ENCODE measurements around the gene TRPM6. TPM values are rescaled to one million over a fixed set of nuclear protein-coding genes. Genes with fewer than 3 reads are reported as not detected.
"Not testable (repeated sequence)": the region's sequence is repeated elsewhere in the genome, so short reads cannot be mapped to it uniquely, and the experiment has no call there.

The TRPM6 gene
- total RNA-seq, 4 donors from 2014 or later, result 0.76 to 2.9 (median 2.3) TPM; not detected in 1

DNA sequence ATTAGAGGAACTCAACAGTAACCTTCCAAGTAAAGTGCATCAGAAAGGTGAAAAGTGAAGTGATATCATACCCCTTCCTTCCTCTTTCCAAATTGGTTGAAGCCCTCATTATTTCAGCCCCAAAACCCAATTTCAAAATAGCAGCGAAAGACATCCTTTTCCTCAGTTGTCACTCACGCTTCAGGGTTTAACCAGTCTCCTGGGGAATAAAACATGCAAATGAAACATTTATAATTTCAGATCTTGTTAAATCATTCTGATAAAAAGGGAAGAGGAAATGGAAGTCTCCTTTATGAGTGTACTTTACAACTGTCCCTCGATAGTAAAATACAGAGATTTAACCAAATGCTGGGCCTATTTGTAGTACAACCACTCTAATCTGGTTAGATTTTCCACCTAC, 22.5 kb downstream of the TRPM6 start:
- DNase-seq, result no peak
- no peak overlapping the region for H3K4me3 ChIP-seq
- no peaks in the 10 kb centered on the region for H3K36me3 ChIP-seq
- H3K4me1 ChIP-seq, result no peaks in the 10 kb centered on the region
- no peak for TF ChIP-seq POLR2A (IDR thresholded peaks at IDR 0.05)
- TF ChIP-seq, protein P1, sequence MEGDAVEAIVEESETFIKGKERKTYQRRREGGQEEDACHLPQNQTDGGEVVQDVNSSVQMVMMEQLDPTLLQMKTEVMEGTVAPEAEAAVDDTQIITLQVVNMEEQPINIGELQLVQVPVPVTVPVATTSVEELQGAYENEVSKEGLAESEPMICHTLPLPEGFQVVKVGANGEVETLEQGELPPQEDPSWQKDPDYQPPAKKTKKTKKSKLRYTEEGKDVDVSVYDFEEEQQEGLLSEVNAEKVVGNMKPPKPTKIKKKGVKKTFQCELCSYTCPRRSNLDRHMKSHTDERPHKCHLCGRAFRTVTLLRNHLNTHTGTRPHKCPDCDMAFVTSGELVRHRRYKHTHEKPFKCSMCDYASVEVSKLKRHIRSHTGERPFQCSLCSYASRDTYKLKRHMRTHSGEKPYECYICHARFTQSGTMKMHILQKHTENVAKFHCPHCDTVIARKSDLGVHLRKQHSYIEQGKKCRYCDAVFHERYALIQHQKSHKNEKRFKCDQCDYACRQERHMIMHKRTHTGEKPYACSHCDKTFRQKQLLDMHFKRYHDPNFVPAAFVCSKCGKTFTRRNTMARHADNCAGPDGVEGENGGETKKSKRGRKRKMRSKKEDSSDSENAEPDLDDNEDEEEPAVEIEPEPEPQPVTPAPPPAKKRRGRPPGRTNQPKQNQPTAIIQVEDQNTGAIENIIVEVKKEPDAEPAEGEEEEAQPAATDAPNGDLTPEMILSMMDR (IDR thresholded peaks at IDR 0.05), result no peak
- intact Hi-C loops (cut with DNase I; ENCODE audit: low total_unique reads), result no loop called here
- H3K9me3 ChIP-seq, result no peaks in the 10 kb centered on the region
- no peaks in the 10 kb centered on the region for H3K27me3 ChIP-seq
- no peak overlapping the region for H3K27ac ChIP-seq

DNA sequence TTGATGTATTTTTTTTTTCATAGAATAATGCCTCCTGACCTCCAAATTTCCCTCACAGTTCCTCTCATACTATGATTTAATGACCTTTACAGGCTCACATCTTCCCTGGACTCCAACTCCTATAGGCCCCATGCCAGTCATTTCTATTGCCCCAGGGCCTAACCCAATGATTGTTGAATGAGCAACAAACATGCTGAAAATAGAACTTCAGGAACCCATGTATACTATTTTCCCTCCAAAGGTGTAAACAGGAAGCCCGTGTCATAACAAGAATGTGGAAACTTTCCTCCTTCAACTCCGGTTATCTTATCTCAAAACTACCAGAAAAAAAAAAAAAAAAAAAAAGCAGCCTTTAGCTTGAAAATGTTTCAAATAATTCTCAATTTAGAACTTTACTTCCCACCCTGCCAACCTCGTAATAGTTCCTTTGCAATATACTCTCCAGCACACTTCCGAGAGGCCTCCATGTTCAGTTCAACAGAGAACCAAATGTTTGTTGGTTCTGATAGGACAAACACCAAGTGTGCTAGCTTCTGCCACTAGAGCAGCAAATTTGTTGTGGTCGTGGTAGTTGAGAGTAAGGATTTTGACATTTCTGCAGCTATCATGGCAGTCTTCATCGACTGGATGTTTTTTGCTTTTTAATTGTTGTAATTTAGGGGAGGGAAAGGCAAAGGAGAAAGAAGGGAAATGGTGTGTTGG, 25.8 kb downstream of the TRPM6 start:
- DNase-seq, result no peak
- H3K4me3 ChIP-seq, result no peak overlapping the region
- intact Hi-C loops (cut with DNase I; ENCODE audit: low total_unique reads), result no loop called here
- no peak overlapping the region for H3K27ac ChIP-seq
- H3K4me1 ChIP-seq, result no peaks in the 10 kb centered on the region
- no peaks in the 10 kb centered on the region for H3K27me3 ChIP-seq
- no peaks in the 10 kb centered on the region for H3K9me3 ChIP-seq
- no peak for TF ChIP-seq POLR2A (IDR thresholded peaks at IDR 0.05)
- TF ChIP-seq, protein P1 (IDR thresholded peaks at IDR 0.05), result no peak
- no peaks in the 10 kb centered on the region for H3K36me3 ChIP-seq

DNA sequence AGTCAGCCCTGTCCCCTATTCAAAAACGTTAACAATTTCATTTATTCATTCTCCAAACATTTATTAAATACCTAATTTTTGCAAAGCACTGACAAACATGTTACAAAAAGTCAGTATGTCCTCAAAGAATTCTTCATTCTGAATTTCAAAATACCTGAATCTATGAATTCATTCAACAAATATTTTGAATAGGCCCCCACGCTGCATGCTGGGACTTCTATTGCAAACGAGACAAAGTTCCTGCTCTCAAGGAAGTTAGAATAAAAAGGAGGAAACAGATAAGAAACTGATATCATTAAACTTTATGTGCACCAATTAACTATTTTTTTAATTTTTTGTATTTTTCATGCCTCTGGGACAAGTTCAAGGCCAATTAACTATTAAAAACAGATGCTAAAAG, 26.6 kb downstream of the TRPM6 start:
- no peak for DNase-seq
- Histone ChIP-seq H3K36me3 (no peaks in the 10 kb centered on the region), H3K27ac (no peak overlapping the region), H3K9me3 (no peaks in the 10 kb centered on the region), H3K27me3 (no peaks in the 10 kb centered on the region), H3K4me3 (no peak overlapping the region), H3K4me1 (no peaks in the 10 kb centered on the region)
- intact Hi-C loops (cut with DNase I; ENCODE audit: low total_unique reads), result no loop called here
- no peak for TF ChIP-seq POLR2A (IDR thresholded peaks at IDR 0.05)
- TF ChIP-seq, protein P1 (IDR thresholded peaks at IDR 0.05), result no peak

DNA sequence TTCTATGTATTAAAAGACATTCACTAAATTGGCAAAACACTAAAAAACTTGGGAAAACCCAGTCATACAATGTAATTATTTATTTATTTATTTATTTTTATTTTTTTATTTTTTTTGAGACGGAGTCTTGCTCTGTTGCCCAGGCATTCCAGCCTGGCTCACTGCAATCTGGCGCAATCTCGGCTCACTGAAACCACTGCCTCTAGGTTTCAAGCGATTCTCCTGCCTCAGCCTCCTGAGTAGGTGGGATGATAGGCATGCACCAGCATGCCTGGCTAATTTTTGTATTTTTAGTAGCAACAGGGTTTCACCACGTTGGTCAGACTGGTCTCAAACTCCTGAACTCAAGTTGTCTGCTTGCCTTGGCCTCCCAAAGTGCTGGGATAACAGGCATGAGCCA, 27.5 kb downstream of the TRPM6 start:
- intact Hi-C loops (cut with DNase I; ENCODE audit: low total_unique reads); DNase-seq; H3K4me1 ChIP-seq; H3K36me3 ChIP-seq; H3K9me3 ChIP-seq; H3K4me3 ChIP-seq; H3K27me3 ChIP-seq; H3K27ac ChIP-seq: not testable (repeated sequence)

DNA sequence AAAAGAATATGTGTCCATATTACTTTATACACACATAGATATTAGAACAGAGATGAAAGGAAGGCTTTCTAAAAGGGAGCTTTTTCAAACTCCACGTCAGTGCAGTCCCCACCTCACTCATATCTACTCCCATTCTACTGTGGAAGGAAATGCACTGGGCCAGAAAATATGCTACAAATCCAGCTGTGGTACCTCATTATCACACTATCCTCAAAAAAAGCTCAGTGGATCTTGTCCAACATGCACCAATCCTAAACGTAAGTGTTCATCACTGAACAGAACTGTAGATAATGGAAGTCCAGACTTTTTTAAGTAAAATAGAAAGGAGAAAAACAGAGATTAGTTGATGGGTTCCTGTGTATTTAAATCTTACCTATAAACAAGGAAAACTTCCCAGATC, 27.9 kb downstream of the TRPM6 start:
- Histone ChIP-seq H3K4me1 (no peaks in the 10 kb centered on the region), H3K27me3 (no peaks in the 10 kb centered on the region), H3K36me3 (no peaks in the 10 kb centered on the region), H3K4me3 (no peak overlapping the region), H3K27ac (no peak overlapping the region), H3K9me3 (no peaks in the 10 kb centered on the region)
- TF ChIP-seq, protein P1 (IDR thresholded peaks at IDR 0.05), result no peak
- no peak for TF ChIP-seq POLR2A (IDR thresholded peaks at IDR 0.05)
- DNase-seq, result no peak
- intact Hi-C loops (cut with DNase I; ENCODE audit: low total_unique reads), result no loop called here
